Caco-2 (cell line): ENCODE results near the gene CHD9. TPM values are rescaled to one million over a fixed set of nuclear protein-coding genes. Genes with fewer than 3 reads are reported as not detected.

Source experiments
- BruUV-seq: library from RNA; stranded (reverse); fragments of 400-500 nt; replicated peaks from 2 replicates; lab custom pipeline; 2021; lab: Mats Ljungman, UMichigan
- CTCF ChIA-PET: fragments of 300-600 bp; sonication (Branson Sonifier 250); formaldehyde crosslinking; loops from one replicate; lab custom pipeline; 2022; ENCODE audit warnings: antibody characterized with exemption; lab: Charles Lee
- POLR2A ChIA-PET: fragments of 300-600 bp; sonication (Branson Sonifier 250); formaldehyde crosslinking; loops from one replicate; lab custom pipeline; 2022; ENCODE audit warnings: antibody characterized with exemption; lab: Charles Lee
- DNase-seq, 2 experiments: peaks; one replicate each; pipeline versions ENCODE4 v3.0.0 to v3.0.0-alpha.2; 2020 to 2022
- H3K27me3 ChIP-seq: replicated peaks from 2 replicates; pipeline ENCODE4 v1.6.0; 2011; ENCODE audit warnings: low read length; ENCODE audit not compliant: control insufficient read depth, insufficient read depth
- H3K36me3 ChIP-seq: 2 replicates; pipeline ENCODE4 v1.5.1; 2011; ENCODE audit warnings: low read length; ENCODE audit not compliant: control insufficient read depth, insufficient read depth
- H3K4me1 ChIP-seq: fragments of 250-450 bp; sonication (Bioruptor Pico); 2 replicates; pipeline ENCODE4 v1.5.1; 2020; ENCODE audit warnings: mild to moderate bottlenecking
- H3K4me3 ChIP-seq: 2 replicates; pipeline ENCODE4 v1.5.1; 2011; ENCODE audit warnings: low read depth, mild to moderate bottlenecking, control low read depth, low read length
- H3K9me3 ChIP-seq: fragments of 250-450 bp; sonication (Bioruptor Pico); 2 replicates; pipeline ENCODE4 v1.5.1; 2020; ENCODE audit warnings: mild to moderate bottlenecking, moderate library complexity
- H3K27ac Mint-ChIP-seq: one replicate; pipeline ENCODE4 v1.8.0; 2022; ENCODE audit warnings: mixed read lengths; ENCODE audit not compliant: unreplicated experiment
- H3K27me3 Mint-ChIP-seq: one replicate; pipeline ENCODE4 v1.8.0; 2022; ENCODE audit warnings: mixed read lengths; ENCODE audit not compliant: insufficient read depth, unreplicated experiment
- H3K36me3 Mint-ChIP-seq: one replicate; pipeline ENCODE4 v1.8.0; 2022; ENCODE audit warnings: mild to moderate bottlenecking, mixed read lengths; ENCODE audit not compliant: insufficient read depth, unreplicated experiment
- H3K4me1 Mint-ChIP-seq: one replicate; pipeline ENCODE4 v1.8.0; 2022; ENCODE audit warnings: low read depth, mixed read lengths; ENCODE audit not compliant: unreplicated experiment
- H3K4me3 Mint-ChIP-seq: one replicate; pipeline ENCODE4 v1.8.0; 2022; ENCODE audit warnings: mild to moderate bottlenecking, moderate library complexity, mixed read lengths; ENCODE audit not compliant: unreplicated experiment
- H3K9me3 Mint-ChIP-seq: one replicate; pipeline ENCODE4 v1.8.0; 2022; ENCODE audit warnings: mixed read lengths; ENCODE audit not compliant: unreplicated experiment
- intact Hi-C: fragments of 100-400 bp; cut with micrococcal nuclease; formaldehyde crosslinking; loops from one replicate; pipeline ENCODE4 v1.10.0; 2022; ENCODE audit not compliant: unreplicated experiment
- total RNA-seq: library from RNA; stranded (reverse); gene quantifications from 2 replicates; pipeline ENCODE4 v1.2.3, GENCODE V29; 2022
- TF ChIP-seq, protein P1 (sequence below), 2 experiments: fragments of 200-600 bp in 1 of 2; IDR thresholded peaks; 1 replicate in 1 of 2; 2 replicates in 1 of 2; pipeline versions ENCODE4 v1.5.1 to v1.8.0; 2011 to 2022; ENCODE audit warnings: antibody characterized with exemption in 1 of 2, control low read depth in 1 of 2, inconsistent platforms in 1 of 2, low read depth in 1 of 2, low read length in 1 of 2, mild to moderate bottlenecking in 1 of 2, moderate library complexity in 1 of 2; ENCODE audit not compliant: insufficient read depth in 1 of 2, severe bottlenecking in 1 of 2, unreplicated experiment in 1 of 2

CHD9 gene
- total RNA-seq, 1 experiment from 2014 or later = 29.1 TPM

DNA sequence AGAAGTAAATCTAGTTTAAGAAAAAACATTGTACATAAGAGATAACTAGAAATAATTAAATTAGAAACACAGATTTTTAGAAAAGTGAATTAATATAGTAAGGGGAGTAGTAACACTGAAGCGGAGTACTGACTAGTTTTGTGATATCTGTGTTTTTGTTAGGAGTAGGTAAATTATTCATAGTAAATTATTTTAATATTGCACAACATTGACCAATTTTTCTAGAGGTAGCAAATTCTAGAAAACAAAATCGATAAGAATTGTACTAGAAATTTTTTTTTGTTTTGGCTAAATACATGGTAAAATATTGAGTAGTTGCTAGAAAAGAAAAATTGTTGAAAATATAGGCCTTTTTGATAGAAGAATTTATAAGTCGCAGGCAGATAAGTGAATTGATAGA is 156.5 kb downstream of the CHD9 start:
- Mint-ChIP-seq H3K27me3 (no peaks in the 10 kb centered on the region), H3K27ac (no peak overlapping the region), H3K9me3 (no peaks in the 10 kb centered on the region), H3K4me1 (peaks cover 14% of the 10 kb centered on the region), H3K36me3 (peaks cover 25% of the 10 kb centered on the region), H3K4me3 (no peak overlapping the region)
- Histone ChIP-seq H3K9me3 (no peaks in the 10 kb centered on the region), H3K36me3 (no peaks in the 10 kb centered on the region), H3K27me3 (no peaks in the 10 kb centered on the region), H3K4me3 (no peak overlapping the region), H3K4me1 (no peaks in the 10 kb centered on the region; the same call in 1 of the 2 replicates)
- CTCF ChIA-PET = no interaction called here
- DNase-seq = no peak
- no TSS peak for BruUV-seq
- TF ChIP-seq, protein P1, sequence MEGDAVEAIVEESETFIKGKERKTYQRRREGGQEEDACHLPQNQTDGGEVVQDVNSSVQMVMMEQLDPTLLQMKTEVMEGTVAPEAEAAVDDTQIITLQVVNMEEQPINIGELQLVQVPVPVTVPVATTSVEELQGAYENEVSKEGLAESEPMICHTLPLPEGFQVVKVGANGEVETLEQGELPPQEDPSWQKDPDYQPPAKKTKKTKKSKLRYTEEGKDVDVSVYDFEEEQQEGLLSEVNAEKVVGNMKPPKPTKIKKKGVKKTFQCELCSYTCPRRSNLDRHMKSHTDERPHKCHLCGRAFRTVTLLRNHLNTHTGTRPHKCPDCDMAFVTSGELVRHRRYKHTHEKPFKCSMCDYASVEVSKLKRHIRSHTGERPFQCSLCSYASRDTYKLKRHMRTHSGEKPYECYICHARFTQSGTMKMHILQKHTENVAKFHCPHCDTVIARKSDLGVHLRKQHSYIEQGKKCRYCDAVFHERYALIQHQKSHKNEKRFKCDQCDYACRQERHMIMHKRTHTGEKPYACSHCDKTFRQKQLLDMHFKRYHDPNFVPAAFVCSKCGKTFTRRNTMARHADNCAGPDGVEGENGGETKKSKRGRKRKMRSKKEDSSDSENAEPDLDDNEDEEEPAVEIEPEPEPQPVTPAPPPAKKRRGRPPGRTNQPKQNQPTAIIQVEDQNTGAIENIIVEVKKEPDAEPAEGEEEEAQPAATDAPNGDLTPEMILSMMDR (IDR thresholded peaks at IDR 0.05; ENCODE audit: insufficient read depth in 1 of 2, low read depth in 1 of 2, low read length in 1 of 2, severe bottlenecking in 1 of 2, unreplicated experiment in 1 of 2) = no peak
- POLR2A ChIA-PET = no interaction called here
- intact Hi-C loops = no loop called here

DNA sequence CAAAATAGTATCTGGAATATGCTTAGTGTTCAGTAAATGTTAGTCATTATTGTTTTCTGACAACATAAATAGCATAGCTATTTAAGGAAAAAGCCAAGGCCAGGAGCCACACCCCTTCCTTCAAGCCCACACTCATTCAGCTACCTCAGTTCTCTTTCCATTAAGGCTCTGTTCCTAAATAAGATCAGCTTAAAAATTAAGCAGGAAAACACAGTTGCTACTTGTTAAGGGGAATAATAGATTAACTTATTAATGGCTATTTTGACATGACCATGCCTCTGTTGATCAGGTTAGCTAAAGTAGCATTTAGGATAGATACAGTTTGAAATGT is 158.1 kb downstream of the CHD9 start:
- no TSS peak for BruUV-seq
- H3K4me3 ChIP-seq = no peak overlapping the region
- no peaks in the 10 kb centered on the region for H3K9me3 ChIP-seq
- no peaks in the 10 kb centered on the region for H3K36me3 ChIP-seq
- Mint-ChIP-seq H3K27me3 (no peaks in the 10 kb centered on the region), H3K36me3 (peaks cover 24% of the 10 kb centered on the region), H3K27ac (no peak overlapping the region), H3K4me3 (no peak overlapping the region), H3K4me1 (peaks cover 13% of the 10 kb centered on the region), H3K9me3 (no peaks in the 10 kb centered on the region)
- TF ChIP-seq, protein P1 (IDR thresholded peaks at IDR 0.05; ENCODE audit: insufficient read depth in 1 of 2, low read depth in 1 of 2, low read length in 1 of 2, severe bottlenecking in 1 of 2, unreplicated experiment in 1 of 2) = no peak
- intact Hi-C loops = no loop called here
- H3K27me3 ChIP-seq = no peaks in the 10 kb centered on the region
- ChIA-PET POLR2A (no interaction called here), CTCF (no interaction called here)
- DNase-seq = no peak
- H3K4me1 ChIP-seq = no peaks in the 10 kb centered on the region

- peaks cover 7% of the 10 kb centered on the region for H3K4me1 Mint-ChIP-seq
- peaks cover 17% of the 10 kb centered on the region for H3K36me3 Mint-ChIP-seq
- Histone ChIP-seq H3K36me3 (no peaks in the 10 kb centered on the region), H3K4me1 (no peaks in the 10 kb centered on the region), H3K4me3 (no peak overlapping the region), H3K27me3 (no peaks in the 10 kb centered on the region), H3K9me3 (no peaks in the 10 kb centered on the region)
- ChIA-PET POLR2A (no interaction called here), CTCF (no interaction called here)
- H3K27ac Mint-ChIP-seq = no peak overlapping the region
- no peak overlapping the region for H3K4me3 Mint-ChIP-seq
- TF ChIP-seq, protein P1 (IDR thresholded peaks at IDR 0.05; ENCODE audit: insufficient read depth in 1 of 2, low read depth in 1 of 2, low read length in 1 of 2, severe bottlenecking in 1 of 2, unreplicated experiment in 1 of 2) = no peak
- intact Hi-C loops = no loop called here
- BruUV-seq = no TSS peak
- no peaks in the 10 kb centered on the region for H3K27me3 Mint-ChIP-seq
- no peaks in the 10 kb centered on the region for H3K9me3 Mint-ChIP-seq
- no peak for DNase-seq
Measured at GRCh38 chr16:53213542-53213941, 158.8 kb downstream of the CHD9 start.
